ENCODE data around the gene PIK3CD.

PIK3CD gene

DNA sequence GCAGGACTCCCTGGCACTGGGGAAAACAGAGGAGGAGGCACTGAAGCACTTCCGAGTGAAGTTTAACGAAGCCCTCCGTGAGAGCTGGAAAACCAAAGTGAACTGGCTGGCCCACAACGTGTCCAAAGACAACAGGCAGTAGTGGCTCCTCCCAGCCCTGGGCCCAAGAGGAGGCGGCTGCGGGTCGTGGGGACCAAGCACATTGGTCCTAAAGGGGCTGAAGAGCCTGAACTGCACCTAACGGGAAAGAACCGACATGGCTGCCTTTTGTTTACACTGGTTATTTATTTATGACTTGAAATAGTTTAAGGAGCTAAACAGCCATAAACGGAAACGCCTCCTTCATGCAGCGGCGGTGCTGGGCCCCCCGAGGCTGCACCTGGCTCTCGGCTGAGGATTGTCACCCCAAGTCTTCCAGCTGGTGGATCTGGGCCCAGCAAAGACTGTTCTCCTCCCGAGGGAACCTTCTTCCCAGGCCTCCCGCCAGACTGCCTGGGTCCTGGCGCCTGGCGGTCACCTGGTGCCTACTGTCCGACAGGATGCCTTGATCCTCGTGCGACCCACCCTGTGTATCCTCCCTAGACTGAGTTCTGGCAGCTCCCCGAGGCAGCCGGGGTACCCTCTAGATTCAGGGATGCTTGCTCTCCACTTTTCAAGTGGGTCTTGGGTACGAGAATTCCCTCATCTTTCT lies 75.5 kb downstream of the PIK3CD start:
- no peaks in the 10 kb centered on the region for H3K9me3 ChIP-seq (ENCODE audit: severe bottlenecking)
- H3K4me3 ChIP-seq (ENCODE audit: low read depth, low read length): no peak overlapping the region
- H3K36me3 ChIP-seq: peaks cover 63% of the 10 kb centered on the region
- no peak overlapping the region; the same call in 1 of the 2 replicates for H3K27ac ChIP-seq
- TF ChIP-seq, protein P1, sequence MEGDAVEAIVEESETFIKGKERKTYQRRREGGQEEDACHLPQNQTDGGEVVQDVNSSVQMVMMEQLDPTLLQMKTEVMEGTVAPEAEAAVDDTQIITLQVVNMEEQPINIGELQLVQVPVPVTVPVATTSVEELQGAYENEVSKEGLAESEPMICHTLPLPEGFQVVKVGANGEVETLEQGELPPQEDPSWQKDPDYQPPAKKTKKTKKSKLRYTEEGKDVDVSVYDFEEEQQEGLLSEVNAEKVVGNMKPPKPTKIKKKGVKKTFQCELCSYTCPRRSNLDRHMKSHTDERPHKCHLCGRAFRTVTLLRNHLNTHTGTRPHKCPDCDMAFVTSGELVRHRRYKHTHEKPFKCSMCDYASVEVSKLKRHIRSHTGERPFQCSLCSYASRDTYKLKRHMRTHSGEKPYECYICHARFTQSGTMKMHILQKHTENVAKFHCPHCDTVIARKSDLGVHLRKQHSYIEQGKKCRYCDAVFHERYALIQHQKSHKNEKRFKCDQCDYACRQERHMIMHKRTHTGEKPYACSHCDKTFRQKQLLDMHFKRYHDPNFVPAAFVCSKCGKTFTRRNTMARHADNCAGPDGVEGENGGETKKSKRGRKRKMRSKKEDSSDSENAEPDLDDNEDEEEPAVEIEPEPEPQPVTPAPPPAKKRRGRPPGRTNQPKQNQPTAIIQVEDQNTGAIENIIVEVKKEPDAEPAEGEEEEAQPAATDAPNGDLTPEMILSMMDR (IDR thresholded peaks at IDR 0.05; ENCODE audit: low read depth, low read length): no peak
- no peak for DNase-seq
- no peaks in the 10 kb centered on the region for H3K27me3 ChIP-seq (ENCODE audit: insufficient read depth, low read depth, severe bottlenecking)

DNA sequence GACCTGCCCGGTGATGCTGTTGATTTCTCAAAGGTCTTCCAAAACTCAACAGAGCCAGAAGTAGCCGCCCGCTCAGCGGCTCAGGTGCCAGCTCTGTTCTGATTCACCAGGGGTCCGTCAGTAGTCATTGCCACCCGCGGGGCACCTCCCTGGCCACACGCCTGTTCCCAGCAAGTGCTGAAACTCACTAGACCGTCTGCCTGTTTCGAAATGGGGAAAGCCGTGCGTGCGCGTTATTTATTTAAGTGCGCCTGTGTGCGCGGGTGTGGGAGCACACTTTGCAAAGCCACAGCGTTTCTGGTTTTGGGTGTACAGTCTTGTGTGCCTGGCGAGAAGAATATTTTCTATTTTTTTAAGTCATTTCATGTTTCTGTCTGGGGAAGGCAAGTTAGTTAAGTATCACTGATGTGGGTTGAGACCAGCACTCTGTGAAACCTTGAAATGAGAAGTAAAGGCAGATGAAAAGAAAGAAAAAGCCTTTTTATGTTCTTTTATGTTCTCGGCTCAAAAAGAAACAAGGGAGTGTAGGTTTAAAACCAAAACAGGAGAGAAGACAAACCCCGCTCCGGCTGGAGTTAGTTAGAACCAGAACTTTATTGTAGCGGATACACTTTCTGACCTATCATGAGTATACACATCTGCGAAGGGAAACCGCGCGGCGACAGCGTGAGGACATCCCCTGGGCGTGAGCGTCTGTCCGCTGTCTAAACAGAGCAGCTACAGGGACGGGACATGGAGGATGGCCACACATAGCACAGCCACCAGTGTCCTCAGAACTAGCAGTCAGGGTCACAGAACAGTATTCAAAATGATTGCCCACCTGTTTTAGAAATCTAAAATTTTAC lies 77.1 kb downstream of the PIK3CD start:
- TF ChIP-seq, protein P1 (IDR thresholded peaks at IDR 0.05; ENCODE audit: low read depth, low read length): no peak
- DNase-seq: no peak
- no peaks in the 10 kb centered on the region for H3K9me3 ChIP-seq (ENCODE audit: severe bottlenecking)
- H3K36me3 ChIP-seq: peaks cover 70% of the 10 kb centered on the region
- H3K4me3 ChIP-seq (ENCODE audit: low read depth, low read length): no peak overlapping the region
- no peak overlapping the region for H3K27ac ChIP-seq
- no peaks in the 10 kb centered on the region for H3K27me3 ChIP-seq (ENCODE audit: insufficient read depth, low read depth, severe bottlenecking)

DNA sequence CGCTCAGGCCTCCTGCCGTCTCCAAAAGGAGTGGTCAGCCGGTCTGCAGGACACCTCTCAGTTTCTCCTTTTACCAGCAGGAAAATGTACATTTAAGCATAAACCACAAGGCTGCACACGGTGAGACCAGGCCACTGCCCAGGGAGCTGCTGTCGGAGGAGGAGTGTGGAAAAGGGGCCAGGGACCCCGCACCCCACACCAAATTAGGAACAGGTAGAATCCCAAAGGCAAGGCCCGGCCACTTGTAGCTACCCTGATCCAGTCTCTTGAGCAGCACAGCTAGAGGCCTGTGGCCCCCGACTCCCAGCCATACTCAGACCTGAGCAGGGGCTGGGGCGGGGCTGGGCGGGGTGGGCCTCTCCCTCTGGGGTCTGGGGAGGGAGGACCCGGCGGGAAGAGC lies 78.0 kb downstream of the PIK3CD start:
- Histone ChIP-seq H3K36me3 (peaks cover 76% of the 10 kb centered on the region), H3K9me3 (ENCODE audit: severe bottlenecking) (no peaks in the 10 kb centered on the region), H3K27ac (no peak overlapping the region), H3K4me3 (ENCODE audit: low read depth, low read length) (no peak overlapping the region), H3K27me3 (ENCODE audit: insufficient read depth, low read depth, severe bottlenecking) (no peaks in the 10 kb centered on the region)
- no peak for DNase-seq
- TF ChIP-seq, protein P1 (IDR thresholded peaks at IDR 0.05; ENCODE audit: low read depth, low read length): no peak

DNA sequence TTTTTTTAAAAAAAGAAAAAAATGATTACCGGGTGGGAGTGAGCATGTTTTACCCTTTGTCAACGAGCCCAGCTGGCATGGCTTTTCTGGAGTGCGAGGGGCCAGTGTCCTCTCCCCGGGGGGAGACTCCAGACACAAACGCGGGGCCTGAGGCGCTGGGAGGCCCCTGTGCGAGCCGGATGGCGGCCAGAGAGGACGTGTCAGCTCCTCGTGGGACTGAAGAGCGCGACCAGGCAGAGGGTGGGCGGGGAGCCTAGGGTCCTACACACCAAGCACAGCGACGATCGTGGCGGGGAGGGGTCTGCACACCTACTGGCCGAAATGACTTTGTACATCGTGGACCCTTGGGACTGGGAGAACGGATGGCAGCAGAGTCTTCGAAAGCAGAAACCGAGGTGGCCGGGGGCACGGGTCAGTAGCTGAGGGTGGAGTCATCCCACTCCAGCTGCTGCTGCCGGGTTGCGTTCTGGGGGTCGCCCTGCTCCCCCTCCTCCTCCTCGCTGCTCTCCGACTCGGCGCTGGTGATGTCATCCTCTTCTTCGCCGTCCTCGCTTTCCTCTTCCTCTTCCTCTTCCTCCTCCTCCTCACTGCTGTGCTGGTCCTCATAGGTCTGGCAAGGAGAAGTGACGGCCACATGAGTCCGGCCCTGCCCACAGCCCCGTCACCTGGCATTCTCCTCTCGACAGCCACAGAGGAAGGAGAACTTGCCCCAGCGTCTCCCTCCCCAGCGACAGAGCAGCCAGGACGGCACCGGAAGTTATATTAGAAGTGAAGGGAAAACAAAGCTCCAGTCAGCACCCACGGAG lies 78.8 kb downstream of the PIK3CD start:
- Histone ChIP-seq H3K36me3 (peaks cover 84% of the 10 kb centered on the region), H3K9me3 (ENCODE audit: severe bottlenecking) (no peaks in the 10 kb centered on the region), H3K27me3 (ENCODE audit: insufficient read depth, low read depth, severe bottlenecking) (no peaks in the 10 kb centered on the region), H3K27ac (no peak overlapping the region), H3K4me3 (ENCODE audit: low read depth, low read length) (no peak overlapping the region)
- no peak for DNase-seq
- TF ChIP-seq, protein P1 (IDR thresholded peaks at IDR 0.05; ENCODE audit: low read depth, low read length): no peak

DNA sequence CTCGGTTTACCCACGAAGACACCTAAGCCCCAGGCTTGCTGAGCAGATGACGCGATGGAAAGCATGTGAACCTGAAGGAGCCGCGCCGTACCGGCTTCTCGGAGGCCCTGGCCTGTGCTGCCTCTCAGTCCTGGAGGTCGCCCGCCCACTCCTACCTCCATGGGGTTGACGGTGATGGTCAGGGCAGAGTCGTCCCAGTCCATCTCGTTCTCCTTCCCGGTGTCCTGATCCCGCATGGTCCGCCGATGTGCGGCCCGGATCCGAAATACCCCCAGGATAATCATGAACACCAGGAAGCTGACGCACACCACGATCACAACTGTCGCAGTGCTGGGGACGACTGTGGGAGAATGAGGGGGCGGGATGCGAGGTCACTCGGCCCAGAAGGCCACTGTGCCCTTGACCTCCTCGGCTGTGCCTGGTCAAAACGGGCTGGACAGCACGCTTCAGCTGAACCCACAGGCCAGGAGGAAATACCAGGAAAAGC lies 79.6 kb downstream of the PIK3CD start:
- no peak overlapping the region for H3K27ac ChIP-seq
- H3K27me3 ChIP-seq (ENCODE audit: insufficient read depth, low read depth, severe bottlenecking): no peaks in the 10 kb centered on the region
- DNase-seq: no peak
- TF ChIP-seq, protein P1 (IDR thresholded peaks at IDR 0.05; ENCODE audit: low read depth, low read length): no peak
- no peak overlapping the region for H3K4me3 ChIP-seq (ENCODE audit: low read depth, low read length)
- peaks cover 92% of the 10 kb centered on the region for H3K36me3 ChIP-seq
- no peaks in the 10 kb centered on the region for H3K9me3 ChIP-seq (ENCODE audit: severe bottlenecking)

Measured in WERI-Rb-1 (cell line).